Upper lobe of right lung (tissue), 1 donor: Measurements from ENCODE around the gene ADGB. TPM values are rescaled to one million over a fixed set of nuclear protein-coding genes. Genes with fewer than 3 reads are reported as not detected.
A peak's percentile ranks its signal among the peaks of the same experiment; 100 is the strongest.

Experiments used
- ATAC-seq: fragments of 200-7000 bp; cut with Tn5 transposase; one replicate; pipeline ENCODE4 v1.9.1; 2020; ENCODE audit warnings: mild to moderate bottlenecking, moderate library complexity
- DNase-seq: peaks from one replicate; pipeline ENCODE4 v3.0.0-alpha.2; 2020
- H3K27ac ChIP-seq: fragments of 200-600 bp; one replicate; pipeline ENCODE4 v1.8.0; 2022
- H3K27me3 ChIP-seq: fragments of 200-600 bp; one replicate; pipeline ENCODE4 v1.8.0; 2022; ENCODE audit warnings: mild to moderate bottlenecking
- H3K36me3 ChIP-seq: fragments of 200-600 bp; one replicate; pipeline ENCODE4 v1.8.0; 2022
- H3K4me1 ChIP-seq: fragments of 200-600 bp; one replicate; pipeline ENCODE4 v1.8.0; 2022
- H3K4me3 ChIP-seq: fragments of 200-600 bp; one replicate; pipeline ENCODE4 v1.8.0; 2022; ENCODE audit warnings: mild to moderate bottlenecking
- H3K9me3 ChIP-seq: fragments of 200-600 bp; one replicate; pipeline ENCODE4 v1.8.0; 2022
- intact Hi-C: fragments of 100-400 bp; cut with DNase I; formaldehyde crosslinking; loops from one replicate; pipeline ENCODE4 v1.11.0; 2022
- total RNA-seq: library from RNA; stranded (reverse); fragmentation: NEBNext Ultra II Directional; extraction: Animal tissue kit (Norgen Biotek cat#: 25700); gene quantifications from one replicate; pipeline ENCODE4 v1.2.1, GENCODE V29; 2021
- TF ChIP-seq, protein P1 (sequence below): fragments of 200-600 bp; IDR thresholded peaks from one replicate; pipeline ENCODE4 v1.8.0; 2022; ENCODE audit warnings: antibody characterized with exemption
- donor health status: DM: no; HTN: yes; CAD: no; lungs with severe emphysema.

The ADGB gene
- total RNA-seq, 1 donor from 2014 or later, result not detected

GRCh38 chr6:146590492-146590891 is 8.3 kb upstream of the ADGB start:
- ATAC-seq (no peak), DNase-seq (no peak)
- H3K36me3 ChIP-seq, result no peaks in the 10 kb centered on the region
- TF ChIP-seq, protein P1, sequence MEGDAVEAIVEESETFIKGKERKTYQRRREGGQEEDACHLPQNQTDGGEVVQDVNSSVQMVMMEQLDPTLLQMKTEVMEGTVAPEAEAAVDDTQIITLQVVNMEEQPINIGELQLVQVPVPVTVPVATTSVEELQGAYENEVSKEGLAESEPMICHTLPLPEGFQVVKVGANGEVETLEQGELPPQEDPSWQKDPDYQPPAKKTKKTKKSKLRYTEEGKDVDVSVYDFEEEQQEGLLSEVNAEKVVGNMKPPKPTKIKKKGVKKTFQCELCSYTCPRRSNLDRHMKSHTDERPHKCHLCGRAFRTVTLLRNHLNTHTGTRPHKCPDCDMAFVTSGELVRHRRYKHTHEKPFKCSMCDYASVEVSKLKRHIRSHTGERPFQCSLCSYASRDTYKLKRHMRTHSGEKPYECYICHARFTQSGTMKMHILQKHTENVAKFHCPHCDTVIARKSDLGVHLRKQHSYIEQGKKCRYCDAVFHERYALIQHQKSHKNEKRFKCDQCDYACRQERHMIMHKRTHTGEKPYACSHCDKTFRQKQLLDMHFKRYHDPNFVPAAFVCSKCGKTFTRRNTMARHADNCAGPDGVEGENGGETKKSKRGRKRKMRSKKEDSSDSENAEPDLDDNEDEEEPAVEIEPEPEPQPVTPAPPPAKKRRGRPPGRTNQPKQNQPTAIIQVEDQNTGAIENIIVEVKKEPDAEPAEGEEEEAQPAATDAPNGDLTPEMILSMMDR, result no peak
- H3K4me1 ChIP-seq, result no peaks in the 10 kb centered on the region
- H3K4me3 ChIP-seq, result no peak overlapping the region
- no peaks in the 10 kb centered on the region for H3K27me3 ChIP-seq
- intact Hi-C loops, result no loop called here
- H3K27ac ChIP-seq, result no peak overlapping the region
- no peaks in the 10 kb centered on the region for H3K9me3 ChIP-seq

DNA sequence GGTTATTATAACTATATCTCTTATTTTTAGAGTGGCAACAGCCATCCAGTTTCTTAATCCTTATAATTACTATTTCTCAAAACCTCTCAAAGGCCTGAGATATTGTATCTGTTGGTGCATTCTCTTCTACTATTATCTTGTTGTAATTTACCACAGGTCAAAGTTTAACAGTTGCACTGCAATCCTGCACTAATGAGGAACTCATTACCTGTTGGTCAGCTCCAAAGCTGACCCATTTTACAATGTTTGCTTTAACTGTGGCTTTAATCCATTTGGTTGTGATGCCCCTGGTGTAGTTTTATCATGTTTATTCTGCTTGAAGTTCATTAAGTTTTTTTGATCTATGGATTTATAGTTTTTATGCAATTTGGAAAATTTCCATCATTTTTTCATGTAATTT is 6.3 kb upstream of the ADGB start:
- Histone ChIP-seq H3K4me3 (no peak overlapping the region), H3K36me3 (no peaks in the 10 kb centered on the region), H3K4me1 (no peaks in the 10 kb centered on the region), H3K27me3 (no peaks in the 10 kb centered on the region), H3K9me3 (no peaks in the 10 kb centered on the region), H3K27ac (no peak overlapping the region)
- intact Hi-C loops, result no loop called here
- ATAC-seq (no peak), DNase-seq (no peak)
- TF ChIP-seq, protein P1, result no peak

DNA sequence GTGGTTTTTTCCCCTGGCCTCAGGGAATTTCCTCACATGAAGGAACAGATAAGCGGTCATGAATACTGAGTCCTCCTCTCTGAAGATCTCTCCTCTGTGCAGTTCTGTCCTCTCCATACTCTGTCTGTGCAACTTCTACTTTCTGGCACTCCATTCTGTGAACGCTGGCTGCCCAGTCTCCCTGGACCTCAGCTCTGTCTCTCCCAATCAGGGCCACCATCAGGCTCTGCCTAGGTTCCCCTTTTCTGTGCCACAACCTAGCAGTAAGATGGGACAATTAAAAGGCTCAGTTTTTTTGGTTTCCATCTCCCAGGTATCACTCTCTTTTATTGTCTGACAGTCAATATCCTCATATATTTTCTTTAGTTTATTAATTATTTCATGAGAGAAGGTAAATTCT is 4.8 kb upstream of the ADGB start:
- H3K9me3 ChIP-seq, result no peaks in the 10 kb centered on the region
- H3K4me1 ChIP-seq, result peaks cover 9% of the 10 kb centered on the region
- DNase-seq, result no peak
- H3K27me3 ChIP-seq, result no peaks in the 10 kb centered on the region
- no peak overlapping the region for H3K4me3 ChIP-seq
- peak; percentile 50 for ATAC-seq
- no peaks in the 10 kb centered on the region for H3K36me3 ChIP-seq
- TF ChIP-seq, protein P1, result no peak
- intact Hi-C loops, result no loop called here
- no peak overlapping the region for H3K27ac ChIP-seq

DNA sequence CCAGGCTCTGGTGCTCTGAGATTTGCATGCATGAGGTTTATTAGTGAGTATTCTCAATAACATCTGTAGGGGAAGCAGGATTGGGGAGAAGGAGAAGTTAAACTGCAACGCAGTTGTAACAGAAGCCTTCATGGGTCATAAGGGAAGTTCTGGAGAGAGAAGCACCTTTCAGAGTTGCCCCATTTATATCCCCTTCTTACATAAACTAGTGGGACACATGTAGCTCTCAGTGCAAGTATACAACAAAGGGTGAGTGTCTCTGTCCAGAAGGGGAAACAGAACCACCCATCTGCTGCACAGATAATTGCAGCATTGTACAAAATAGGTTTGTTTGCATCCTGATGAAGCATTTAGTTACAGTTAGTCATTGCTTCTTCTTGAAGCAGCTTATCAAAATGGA is 4.3 kb upstream of the ADGB start:
- Histone ChIP-seq H3K27me3 (no peaks in the 10 kb centered on the region), H3K27ac (no peak overlapping the region), H3K4me3 (no peak overlapping the region), H3K36me3 (no peaks in the 10 kb centered on the region), H3K9me3 (no peaks in the 10 kb centered on the region), H3K4me1 (peaks cover 11% of the 10 kb centered on the region)
- TF ChIP-seq, protein P1, result no peak
- DNase-seq, result no peak
- intact Hi-C loops, result no loop called here
- peak; percentile 57 for ATAC-seq

- TF ChIP-seq, protein P1, result no peak
- DNase-seq (no peak), ATAC-seq (peak; percentile 91)
- H3K9me3 ChIP-seq, result no peaks in the 10 kb centered on the region
- intact Hi-C loops, result no loop called here
- H3K4me3 ChIP-seq, result no peak overlapping the region
- H3K36me3 ChIP-seq, result no peaks in the 10 kb centered on the region
- H3K4me1 ChIP-seq, result peaks cover 11% of the 10 kb centered on the region
- no peak overlapping the region for H3K27ac ChIP-seq
- no peaks in the 10 kb centered on the region for H3K27me3 ChIP-seq
Measured at GRCh38 chr6:146595972-146596731, 2.6 kb upstream of the ADGB start.
